Heart right ventricle (tissue), 16 donors: ENCODE results near the gene CRTC1. TPM values are rescaled to one million over a fixed set of nuclear protein-coding genes. Genes with fewer than 3 reads are reported as not detected.
"Not testable (repeated sequence)": the region's sequence is repeated elsewhere in the genome, so short reads cannot be mapped to it uniquely, and the experiment has no call there.

ENCODE experiments used
- ATAC-seq, 8 donors: fragments of 200-7000 bp; cut with Tn5 transposase; one replicate each; pipeline ENCODE4 v1.9.1; 2020; ENCODE audit warnings: mild to moderate bottlenecking in 8 of 8, moderate library complexity in 8 of 8, moderate number of reproducible peaks in 1 of 8
- DNase-seq, 2 donors: peaks; one replicate each; pipeline ENCODE4 v3.0.0-alpha.2; 2020
- H3K27ac ChIP-seq, 10 donors: fragments of 200-600 bp; sonication (generic) in 2 of 10; one replicate each; pipeline versions ENCODE4 v1.5.0 to v1.8.0; 2020 to 2022; ENCODE audit warnings: mild to moderate bottlenecking in 3 of 10
- H3K27me3 ChIP-seq, 7 donors: fragments of 200-600 bp; one replicate each; pipeline ENCODE4 v1.8.0; 2021 to 2022; ENCODE audit warnings: mild to moderate bottlenecking in 2 of 7
- H3K36me3 ChIP-seq, 9 donors: fragments of 200-600 bp; sonication (generic) in 1 of 9; one replicate each; pipeline versions ENCODE4 v1.5.0 to v1.8.0; 2020 to 2022; ENCODE audit warnings: mild to moderate bottlenecking in 2 of 9
- H3K4me1 ChIP-seq, 9 donors: fragments of 200-600 bp; sonication (generic) in 1 of 9; one replicate each; pipeline versions ENCODE4 v1.5.0 to v1.8.0; 2020 to 2022; ENCODE audit warnings: mild to moderate bottlenecking in 4 of 9
- H3K4me3 ChIP-seq, 10 donors: fragments of 200-600 bp; sonication (generic) in 2 of 10; one replicate each; pipeline versions ENCODE4 v1.5.0 to v1.8.0; 2020 to 2022; ENCODE audit warnings: mild to moderate bottlenecking in 7 of 10, moderate library complexity in 2 of 10
- H3K9me3 ChIP-seq, 11 donors: fragments of 200-600 bp in 10 of 11; sonication (generic) in 2 of 11; one replicate each; pipeline versions ENCODE4 v1.5.0 to v1.8.0; 2013 to 2022; ENCODE audit warnings: mild to moderate bottlenecking in 2 of 11, control low read depth in 1 of 11, moderate library complexity in 1 of 11
- CTCF ChIP-seq, 9 donors: fragments of 200-600 bp; sonication (generic) in 2 of 9; IDR thresholded peaks; one replicate each; pipeline versions ENCODE4 v1.5.0 to v1.8.0; 2021 to 2022; ENCODE audit warnings: antibody characterized with exemption in 9 of 9, mild to moderate bottlenecking in 5 of 9, moderate library complexity in 1 of 9
- WGBS, 2 donors: extraction: QIAGEN DNeasy Blood & Tissue Kit; methylation state at CpG; one replicate each; pipeline ENCODE4 v1.1.7; 2013; ENCODE audit warnings: inconsistent platforms in 1 of 2; 5-methylcytosine and 5-hydroxymethylcytosine counted together
- intact Hi-C, 10 donors: fragments of 100-400 bp; cut with DNase I; formaldehyde crosslinking; loops; one replicate each; pipeline versions ENCODE4 v1.11.1 to v1.14.2; 2022
- polyA plus RNA-seq, 2 donors: library from polyadenylated mRNA; stranded (reverse); fragments of 200-250 nt; gene quantifications; one replicate each; pipeline ENCODE4 v1.2.3, GENCODE V29; 2013
- total RNA-seq, 10 donors: library from RNA; stranded (reverse); fragmentation: NEBNext Ultra II Directional in 3 of 10; extraction: Animal tissue kit (Norgen Biotek cat#: 25700) in 3 of 10; gene quantifications; one replicate each; pipeline versions ENCODE4 v1.2.1 to v1.2.4, GENCODE V29; 2021 to 2023
- donor health status: Arrhythmogenic right ventricular cardiomyopathy.
- donor health status: ischemic (EF 13 %, LVEDD 7.1; RV severe dilation, severe dysfunction).
- donor health status: healthy with polysubstance abuse.
- donor health status: DM: no; HTN: yes; CAD: no.
- donor health status: DM: no; HTN: no; CAD: no.
- donor health status: ischemic (EF 25% LVEDD 6.9; RV normal size, moderate dysfunction).
- donor health status: ischemic (EF 25% LVEDD 5.7; RV mildly dilated, moderate dysfunction).
- donor health status: healthy.
- donor health status: DM: yes; HTN: yes; CAD: no.
- donor health status: Ischemic cardiomyopathy.
- donor health status: ischemic (EF 35%, LVEDD 5.7; RV mildly dilated, moderate dysfunction).
- donor health status: nonischemic (EF 11% LVEDD 7.7; RV severe dilation, severe dysfunction).
- donor health status: DM: yes; HTN: yes; CAD: no.
- donor health status: PGD.
- donor health status: ischemic (EF 29% LVEDD 5.4; RV normal size, mild dysfunction).
- donor health status: nonischemic (EF 23%, LVEDD 6.1; RV moderate dilation, normal function).

The CRTC1 gene
- total and polyA plus RNA-seq, 12 donors: 3.2 to 11.8 (median 9.1) TPM

- H3K36me3 ChIP-seq: no peaks in the 10 kb centered on the region
- peaks cover 0 to 30% (median 8%) of the 10 kb centered on the region in 9 donors for H3K4me1 ChIP-seq
- no peak overlapping the region for H3K4me3 ChIP-seq
- 90 to 93% methylated on average over 7 of the region's 7 CpGs for WGBS, 2 donors
- no peaks in the 10 kb centered on the region for H3K27me3 ChIP-seq
- no peak for TF ChIP-seq CTCF (IDR thresholded peaks at IDR 0.05)
- peaks cover 0 to 3% (median 0%) of the 10 kb centered on the region in 11 donors for H3K9me3 ChIP-seq
- H3K27ac ChIP-seq: no peak overlapping the region
- intact Hi-C loops: loop anchor here in 7 of 10 donors (2.0 to 10.0 kb wide), 7 partner anchors 72 to 222 kb away; partner anchors contain the start of genes CRLF1 (in 1 of the 7) and UPF1 (in 1 of the 7)
- ATAC-seq (no peak), DNase-seq (no peak)
Measured at GRCh38 chr19:18676692-18677091, 6.8 kb upstream of the CRTC1 start.

- Histone ChIP-seq H3K27ac (no peak overlapping the region), H3K9me3 (peaks cover 0 to 3% (median 0%) of the 10 kb centered on the region in 11 donors), H3K27me3 (no peaks in the 10 kb centered on the region), H3K36me3 (no peaks in the 10 kb centered on the region), H3K4me3 (no peak overlapping the region), H3K4me1 (peaks cover 0 to 26% (median 6%) of the 10 kb centered on the region in 9 donors)
- DNase-seq (no peak), ATAC-seq (no peak)
- TF ChIP-seq CTCF (IDR thresholded peaks at IDR 0.05): no peak
- 80 to 90% methylated on average over 13 of the region's 13 CpGs for WGBS, 2 donors
- intact Hi-C loops: loop anchor here in 7 of 10 donors (2.0 to 10.0 kb wide), 7 partner anchors 72 to 222 kb away; partner anchors contain the start of genes CRLF1 (in 1 of the 7) and UPF1 (in 1 of the 7)
Measured at GRCh38 chr19:18677156-18677555, 6.3 kb upstream of the CRTC1 start.

GRCh38 chr19:18680148-18680547 lies 3.3 kb upstream of the CRTC1 start:
- 93 to 100% methylated on average over 1 of the region's 1 CpG for WGBS, 2 donors
- H3K4me1 ChIP-seq: peaks cover 7 to 36% (median 14%) of the 10 kb centered on the region in 9 donors
- not testable (repeated sequence) for ATAC-seq, H3K9me3 ChIP-seq, DNase-seq, H3K27me3 ChIP-seq, H3K36me3 ChIP-seq, H3K4me3 ChIP-seq, H3K27ac ChIP-seq
- intact Hi-C loops: loop anchor here in 5 of 10 donors (5.0 to 10.0 kb wide), 5 partner anchors 88 to 225 kb away; partner anchors contain the start of gene UPF1 (in 4 of the 5)

GRCh38 chr19:18682807-18683108 lies 722 bp upstream of the CRTC1 start:
- TF ChIP-seq CTCF (IDR thresholded peaks at IDR 0.05): no peak
- intact Hi-C loops: loop anchor here in 6 of 10 donors (1.0 to 10.0 kb wide), 8 partner anchors 32 to 228 kb away; partner anchors contain the start of genes UPF1 (in 4 of the 6) and KLHL26 (in 1 of the 6)
- Histone ChIP-seq H3K36me3 (no peaks in the 10 kb centered on the region), H3K4me1 (peaks cover 7 to 44% (median 14%) of the 10 kb centered on the region in 9 donors), H3K9me3 (no peaks in the 10 kb centered on the region), H3K27ac (peak overlapping the region in 9 of 10 donors; percentile 44 to 90 (median 85)), H3K4me3 (peak overlapping the region in 9 of 10 donors; percentile 45 to 66 (median 58)), H3K27me3 (no peaks in the 10 kb centered on the region)
- ATAC-seq: no peak
- no peak for DNase-seq
- whole genome bisulfite sequencing, 2 donors: 41 to 50% methylated on average over 8 of the region's 8 CpGs
